K562 (cell line): ENCODE results near the gene TOMM5. TPM values are rescaled to one million over a fixed set of nuclear protein-coding genes. Genes with fewer than 3 reads are reported as not detected.
A peak's percentile ranks its signal among the peaks of the same experiment; 100 is the strongest.

Source experiments
- ATAC-seq: fragments of 200-7000 bp; cut with Tn5 transposase; 3 replicates; pipeline ENCODE4 v1.9.1; 2020; ENCODE audit warnings: moderate library complexity
- BruUV-seq: library from RNA; stranded (reverse); fragments of 400-500 nt; replicated peaks from 2 replicates; lab custom pipeline; 2021; lab: Mats Ljungman, UMichigan
- CTCF ChIA-PET: fragments of 300-600 bp; formaldehyde crosslinking; extraction: SDS; loops from one replicate; lab custom pipeline; 2021; ENCODE audit warnings: low intra/inter-chr PET ratio; lab: Yijun Ruan, JAX
- POLR2A ChIA-PET: fragments of 300-600, 350-650 bp; sonication (Branson Sonifier 250); formaldehyde crosslinking; extraction: SDS; loops from one replicate; lab custom pipeline; 2021; ENCODE audit warnings: antibody characterized with exemption, inconsistent platforms; lab: Yijun Ruan, JAX
- DNase-seq, 4 experiments: peaks; one replicate each; pipeline versions ENCODE4 v3.0.0 to v3.0.0-alpha.2; 2011 to 2018; ENCODE audit warnings: low spot score in 3 of 4, mixed read lengths in 3 of 4; ENCODE audit errors: extremely low read depth in 1 of 4
- FAIRE-seq: peaks from 2 replicates; lab custom pipeline; 2011; peaks lifted over from hg19 to GRCh38; lab: Jason Lieb, UNC
- H2AFZ ChIP-seq: 2 replicates; pipeline ENCODE4 v1.6.0; 2011; ENCODE audit warnings: low read depth, low read length, control low read depth, inconsistent platforms
- H3K27ac ChIP-seq: fragments of 200-600 bp; 3 replicates; pipeline ENCODE4 v1.8.0; 2011; ENCODE audit warnings: low read depth, mild to moderate bottlenecking, control low read depth, inconsistent platforms, low read length, moderate library complexity, mixed read lengths; ENCODE audit errors: extremely low read depth
- H3K27me3 ChIP-seq, 2 experiments: fragments of 300-600 bp in 1 of 2; 2 replicates in 1 of 2; 3 replicates in 1 of 2; pipeline versions ENCODE4 v1.6.0 to v1.8.0; 2011; ENCODE audit warnings: inconsistent platforms in 2 of 2, low read length in 2 of 2, mild to moderate bottlenecking in 1 of 2, mixed read lengths in 1 of 2, moderate library complexity in 1 of 2; ENCODE audit not compliant: control insufficient read depth in 2 of 2, insufficient read depth in 2 of 2
- H3K36me3 ChIP-seq: fragments of 300-600 bp; 3 replicates; pipeline ENCODE4 v1.8.0; 2011; ENCODE audit warnings: mild to moderate bottlenecking, low read length, inconsistent platforms; ENCODE audit not compliant: control insufficient read depth, insufficient read depth
- H3K4me1 ChIP-seq, 2 experiments: fragments of 200-600 bp in 1 of 2; replicated peaks in 1 of 2; 2 replicates in 1 of 2; 3 replicates in 1 of 2; pipeline versions ENCODE4 v1.5.1 to v1.8.0; 2011; ENCODE audit warnings: inconsistent platforms in 2 of 2, low read length in 2 of 2, mild to moderate bottlenecking in 1 of 2, mixed read lengths in 1 of 2, moderate library complexity in 1 of 2; ENCODE audit not compliant: control insufficient read depth in 2 of 2, insufficient read depth in 2 of 2
- H3K4me2 ChIP-seq: 2 replicates; pipeline ENCODE4 v1.6.1; 2011; ENCODE audit warnings: low read length, control low read depth, inconsistent platforms, mixed read lengths; ENCODE audit not compliant: insufficient read depth
- H3K4me3 ChIP-seq: fragments of 200-600 bp; sonication (generic), shearing (Covaris generic); 2 replicates; pipeline ENCODE4 v1.5.1; 2016; ENCODE audit warnings: control low read depth, inconsistent platforms
- H3K79me2 ChIP-seq: fragments of 200-600 bp; 3 replicates; pipeline ENCODE4 v1.8.0; 2011; ENCODE audit warnings: low read length, inconsistent platforms; ENCODE audit not compliant: control insufficient read depth, insufficient read depth
- H3K9ac ChIP-seq, 2 experiments: 2 replicates each; pipeline versions ENCODE4 v1.6.0 to v1.6.1; 2011; ENCODE audit warnings: low read depth in 2 of 2, low read length in 2 of 2, control low read depth in 1 of 2, inconsistent platforms in 1 of 2, mild to moderate bottlenecking in 1 of 2, mixed read lengths in 1 of 2; ENCODE audit not compliant: insufficient read depth in 1 of 2
- H3K9me1 ChIP-seq: one replicate; pipeline ENCODE4 v1.6.0; 2011; ENCODE audit warnings: inconsistent platforms, mild to moderate bottlenecking, low read length, moderate library complexity; ENCODE audit not compliant: control insufficient read depth, insufficient read depth
- H3K9me3 ChIP-seq: replicated peaks from 2 replicates; pipeline ENCODE4 v1.5.1; 2011; ENCODE audit warnings: low read depth, low read length, inconsistent platforms; ENCODE audit not compliant: control insufficient read depth, insufficient read depth
- H4K20me1 ChIP-seq: replicated peaks from 2 replicates; pipeline ENCODE4 v1.6.1; 2011; ENCODE audit warnings: low read length, inconsistent platforms, mixed read lengths; ENCODE audit not compliant: control insufficient read depth, insufficient read depth
- BRCA1 ChIP-seq, 2 experiments: fragments of 450-650 bp in 1 of 2; sonication (generic) in 1 of 2; formaldehyde crosslinking in 1 of 2; IDR thresholded peaks; 2 replicates each; pipeline versions ENCODE4 v1.5.0 to v1.6.1; 2017 to 2020; ENCODE audit warnings: mild to moderate bottlenecking in 1 of 2, missing genetic modification reagents in 1 of 2
- CBX3 ChIP-seq, 2 experiments: IDR thresholded peaks; 1 replicate in 1 of 2; 2 replicates in 1 of 2; pipeline ENCODE4 v1.6.1; 2012; ENCODE audit warnings: inconsistent platforms in 2 of 2, low read length in 2 of 2, borderline replicate concordance in 1 of 2, control low read depth in 1 of 2
- CTCF ChIP-seq, 3 experiments: IDR thresholded peaks in 2 of 3; conservative IDR thresholded peaks in 1 of 3; 2 replicates each; pipeline ENCODE4 v1.5.1; 2011 to 2012; ENCODE audit warnings: low read length in 3 of 3, mild to moderate bottlenecking in 3 of 3, control low read depth in 2 of 3, improper control_type of control experiment in 1 of 3, inconsistent platforms in 1 of 3, low read depth in 1 of 3, mixed read lengths in 1 of 3, moderate library complexity in 1 of 3; ENCODE audit not compliant: insufficient read depth in 2 of 3
- EP300 ChIP-seq: IDR thresholded peaks from 2 replicates; pipeline ENCODE4 v1.6.1; 2012; ENCODE audit warnings: low read length, improper control_type of control experiment
- FOXA3 ChIP-seq, 2 experiments: fragments of 450-650 bp in 1 of 2; sonication (generic) in 1 of 2; formaldehyde crosslinking; IDR thresholded peaks in 1 of 2; conservative IDR thresholded peaks in 1 of 2; 2 replicates each; pipeline versions ENCODE4 v1.4.0 to v1.8.0; 2020 to 2022; ENCODE audit warnings: mild to moderate bottlenecking in 2 of 2, missing genetic modification reagents in 1 of 2
- FOXK2 ChIP-seq, 2 experiments: fragments of 450-650 bp; IDR thresholded peaks in 1 of 2; conservative IDR thresholded peaks in 1 of 2; 2 replicates each; pipeline ENCODE4 v1.6.1; 2016; ENCODE audit warnings: low read depth in 2 of 2, mild to moderate bottlenecking in 1 of 2
- HMGXB4 ChIP-seq: sonication (generic); formaldehyde crosslinking; IDR thresholded peaks from 2 replicates; pipeline ENCODE4 v1.8.1; 2023; ENCODE audit warnings: mild to moderate bottlenecking, missing genetic modification reagents
- NCOA2 ChIP-seq, 2 experiments: fragments of 450-650 bp; IDR thresholded peaks; 2 replicates each; pipeline ENCODE4 v1.6.1; 2018; ENCODE audit warnings: mild to moderate bottlenecking in 2 of 2, moderate library complexity in 1 of 2; ENCODE audit not compliant: partially characterized antibody in 2 of 2
- POLR2AphosphoS5 ChIP-seq: IDR thresholded peaks from 2 replicates; pipeline ENCODE4 v1.6.1; 2011; ENCODE audit warnings: mild to moderate bottlenecking, low read depth, low read length, moderate library complexity; ENCODE audit not compliant: control insufficient read depth, insufficient read depth
- RAD21 ChIP-seq, 2 experiments: fragments of 250-450 bp in 1 of 2; fragments of 450-650 bp in 1 of 2; sonication (Bioruptor Pico) in 1 of 2; formaldehyde crosslinking in 1 of 2; IDR thresholded peaks in 1 of 2; conservative IDR thresholded peaks in 1 of 2; 2 replicates each; pipeline versions ENCODE4 v1.4.0 to v1.8.0; 2020 to 2022; ENCODE audit warnings: mild to moderate bottlenecking in 2 of 2, moderate library complexity in 1 of 2
- RBFOX2 ChIP-seq: fragments of 200-400 bp; formaldehyde crosslinking; IDR thresholded peaks from 2 replicates; pipeline ENCODE4 v1.6.1; 2017; ENCODE audit warnings: low read depth, mild to moderate bottlenecking, low read length, moderate library complexity
- RBM14 ChIP-seq: fragments of 200-400 bp; formaldehyde crosslinking; IDR thresholded peaks from 2 replicates; pipeline ENCODE4 v1.6.1; 2018; ENCODE audit warnings: low read depth, mild to moderate bottlenecking, low read length, moderate library complexity, borderline replicate concordance; ENCODE audit not compliant: insufficient read depth
- SETDB1 ChIP-seq: IDR thresholded peaks from one replicate; pipeline ENCODE4 v1.6.1; 2012; ENCODE audit warnings: low read length, control low read depth, inconsistent platforms
- SMC3 ChIP-seq: conservative IDR thresholded peaks from 2 replicates; pipeline ENCODE4 v1.6.1; 2011; ENCODE audit warnings: low read depth, low read length, improper control_type of control experiment; ENCODE audit not compliant: insufficient read depth
- STAT5A ChIP-seq: IDR thresholded peaks from 2 replicates; pipeline ENCODE4 v1.6.1; 2012; ENCODE audit warnings: low read length, inconsistent platforms, borderline replicate concordance
- TAF7 ChIP-seq: fragments of 450-650 bp; IDR thresholded peaks from 2 replicates; pipeline ENCODE4 v1.6.1; 2016; ENCODE audit warnings: missing genetic modification characterization, missing compliant biosample characterization
- TCF7L2 ChIP-seq: fragments of 150-350 bp; IDR thresholded peaks from 2 replicates; pipeline ENCODE4 v1.6.1; 2016; ENCODE audit warnings: low read depth, mild to moderate bottlenecking, low read length, moderate library complexity
- WGBS: fragments of 100-300 bp; shearing (Covaris generic); methylation state at CpG from one replicate; pipeline ENCODE4 v1.1.6; 2016; ENCODE audit warnings: low coverage, mixed read lengths; ENCODE audit not compliant: insufficient coverage; ENCODE audit errors: missing lambda C conversion rate; 5-methylcytosine and 5-hydroxymethylcytosine counted together
- in situ Hi-C: fragments of 300-500 bp; cut with MboI; formaldehyde crosslinking; loops from 4 replicates; pipeline ENCODE4 v1.15.0; 2018; ENCODE audit warnings: inconsistent platforms, mixed read lengths
- intact Hi-C: fragments of 100-400 bp; cut with micrococcal nuclease; formaldehyde crosslinking; loops from 2 replicates; pipeline ENCODE4 v1.14.2; 2022
- polyA plus RNA-seq, 8 experiments: library from polyadenylated mRNA; depleted of rRNA in 4 of 8; stranded (reverse) in 5 of 8; unstranded in 3 of 8; fragments of >200 nt; fragmentation: Nextera tagmentation in 2 of 8; fragmentation: Illumina TruSeq in 1 of 8; extraction: Ambion mirVana in 2 of 8; extraction: Trizol in 1 of 8; gene quantifications; 2 replicates each; pipeline versions ENCODE4 v1.2.1 to v1.2.3, GENCODE V29; 2011 to 2014; ENCODE audit warnings: inconsistent platforms in 1 of 8, missing spikeins in 1 of 8
- total RNA-seq, 7 experiments: library from RNA; depleted of rRNA in 6 of 7; stranded (reverse); fragments of >200 nt in 6 of 7; fragmentation: Illumina TruSeq in 2 of 7; extraction: Trizol in 2 of 7; gene quantifications; 2 replicates each; pipeline versions ENCODE4 v1.2.1 to v1.2.3, GENCODE V29; 2011 to 2021; ENCODE audit warnings: low replicate concordance in 1 of 7

Gene TOMM5
- total and polyA plus RNA-seq, 9 of the 15 experiments (the other 6 are each of a cell fraction or from before 2014, with no cell fraction given) = 262 to 1,742 (median 496) TPM

- peak; percentile 79 for ATAC-seq
- intact Hi-C loops (loop anchor here (5.0 kb wide), 1 partner anchor 90 kb away; no protein-coding TSS in a partner anchor), in situ Hi-C loops (no loop called here)
- no peaks in the 10 kb centered on the region for H3K9me3 ChIP-seq
- H3K79me2 ChIP-seq = peaks cover 81% of the 10 kb centered on the region
- H3K9me1 ChIP-seq = no peaks in the 10 kb centered on the region
- H3K4me3 ChIP-seq = no peak overlapping the region
- CTCF ChIA-PET = interaction anchor here (1.1 to 1.4 kb wide), 3 partner anchors 12 to 781 kb away, joined by 3 to 5 read pairs (median 4); no protein-coding TSS in a partner anchor
- no peak overlapping the region for H2AFZ ChIP-seq
- no peak overlapping the region for H3K27ac ChIP-seq
- FAIRE-seq = peak; percentile 40
- H3K27me3 ChIP-seq = no peaks in the 10 kb centered on the region
- 81% methylated on average over 6 of the region's 6 CpGs for WGBS
- H3K9ac ChIP-seq = no peak overlapping the region
- DNase-seq = peak in 2 of 4 experiments; percentile 32 to 57
- no peak overlapping the region for H3K4me2 ChIP-seq
- BruUV-seq = no TSS peak
- peaks cover 0 to 7% of the 10 kb centered on the region in 2 experiments; a peak in 1 of 5 replicates for H3K4me1 ChIP-seq
- H4K20me1 ChIP-seq = peaks cover 8% of the 10 kb centered on the region; the same call in 1 of the 2 replicates
- POLR2A ChIA-PET = interaction anchor here (4.4 kb wide), 1 partner anchor 9 kb away, joined by 30 read pairs; the partner anchor contains the start of gene TOMM5
- peaks cover 91% of the 10 kb centered on the region for H3K36me3 ChIP-seq
- peak in 1 of 2 experiments; percentile 35; a peak in 1 of 4 replicates for TF ChIP-seq FOXK2 (conservative IDR thresholded peaks at IDR 0.05 in 1 of 2, IDR thresholded peaks at IDR 0.05 in 1 of 2; ENCODE audit: low read depth in 2 of 2)
- TF ChIP-seq RBFOX2 = 0 out of 2 replicates have a peak, but pooled peaks have one; percentile 30
- TF ChIP-seq SETDB1 = no peak
- TF ChIP-seq TAF7 (tag) = no peak
- no peak for TF ChIP-seq HMGXB4
- TF ChIP-seq RBM14 = no peak
- TF ChIP-seq BRCA1 (IDR thresholded peaks at IDR 0.05) = no peak
- no peak for TF ChIP-seq BRCA1 (CRISPR knock-in tag; IDR thresholded peaks at IDR 0.05)
- TF ChIP-seq RAD21 (CRISPR knock-in tag; conservative IDR thresholded peaks at IDR 0.05 in 1 of 2, IDR thresholded peaks at IDR 0.05 in 1 of 2) = peak; percentile 66 to 81
- TF ChIP-seq SMC3 = 0 out of 2 replicates have a peak, but pooled peaks have one; percentile 29
- TF ChIP-seq EP300 = no peak
- TF ChIP-seq TCF7L2 = no peak
- TF ChIP-seq STAT5A = no peak
- 0 out of 2 replicates have a peak, but pooled peaks have one; percentile 34 for TF ChIP-seq POLR2AphosphoS5
- no peak for TF ChIP-seq FOXA3 (CRISPR knock-in tag; conservative IDR thresholded peaks at IDR 0.05 in 1 of 2, IDR thresholded peaks at IDR 0.05 in 1 of 2)
- TF ChIP-seq CTCF (IDR thresholded peaks at IDR 0.05 in 2 of 3, conservative IDR thresholded peaks at IDR 0.05 in 1 of 3; ENCODE audit: insufficient read depth in 2 of 3, low read depth in 1 of 3, low read length in 3 of 3) = peak; percentile 40 to 80 (median 65); a peak in 5 of 6 replicates
- TF ChIP-seq CBX3 (IDR thresholded peaks at IDR 0.05; ENCODE audit: borderline replicate concordance in 1 of 2, low read length in 2 of 2) = no peak
- TF ChIP-seq NCOA2 (IDR thresholded peaks at IDR 0.05; ENCODE audit: partially characterized antibody in 2 of 2) = no peak
Measured at GRCh38 chr9:37582548-37583157, 9.7 kb downstream of the TOMM5 start.
